Placental epithelial cell (primary cell): ENCODE results near the gene SLC26A11. TPM values are rescaled to one million over a fixed set of nuclear protein-coding genes. Genes with fewer than 3 reads are reported as not detected.

ENCODE experiments used
- total RNA-seq: library from RNA; depleted of rRNA; stranded (reverse); fragments of >200 nt; gene quantifications from 2 replicates; pipeline ENCODE4 v1.2.3, GENCODE V29; 2012

The SLC26A11 gene
- total RNA-seq, result 10.7 and 18.5 TPM in 2 replicates

GRCh38 chr17:80220054-80220735, at the start of gene SLC26A11, which contains the start of gene SGSH:
SLC26A11 (plus strand) TSS chr17:80220427; CDS start chr17:80221561, 1,134 bp downstream.
SGSH (minus strand) TSS chr17:80220333; CDS start chr17:80220313, 20 bp downstream.

GRCh38 chr17:80260791-80261158, 40.5 kb downstream of the SLC26A11 start, which contains the start of gene RNF213:
RNF213 (plus strand) TSS chr17:80260852; CDS start chr17:80263682, 2,830 bp downstream.

Other genes starting within 250 kb of the SLC26A11 start
- 20.9 and 21.6 TPM in 2 replicates for gene TBC1D16, start 184.6 kb upstream of the SLC26A11 start, total RNA-seq
- gene CCDC40, start 183.8 kb upstream of the SLC26A11 start, total RNA-seq, result 4.6 and 5.5 TPM in 2 replicates
- 56.4 and 76.2 TPM in 2 replicates for gene GAA, start 118.8 kb upstream of the SLC26A11 start, total RNA-seq
- gene EIF4A3, start 73.3 kb upstream of the SLC26A11 start, total RNA-seq, result 82.1 and 97.2 TPM in 2 replicates
- gene CARD14, start 50.4 kb upstream of the SLC26A11 start, total RNA-seq, result 5.7 and 19.6 TPM in 2 replicates
- gene SGSH, start 94 bp upstream of the SLC26A11 start, total RNA-seq, result 15.9 and 23.9 TPM in 2 replicates
- gene RNF213, start 40.4 kb downstream of the SLC26A11 start, total RNA-seq, result 69.5 and 79.7 TPM in 2 replicates
- gene ENDOV, start 194.7 kb downstream of the SLC26A11 start, total RNA-seq, result 23.0 and 36.1 TPM in 2 replicates